HepG2 (cell line): ENCODE results near the gene SHISAL1. TPM values are rescaled to one million over a fixed set of nuclear protein-coding genes. Genes with fewer than 3 reads are reported as not detected.

Experiments
- ATAC-seq: fragments of 200-7000 bp; cut with Tn5 transposase; 3 replicates; pipeline ENCODE4 v1.9.1; 2020; ENCODE audit warnings: mild to moderate bottlenecking, moderate library complexity
- BruUV-seq: library from RNA; stranded (reverse); fragments of 400-500 nt; replicated peaks from 2 replicates; lab custom pipeline; 2021; lab: Mats Ljungman, UMichigan
- CTCF ChIA-PET: fragments of 300-600 bp; formaldehyde crosslinking; extraction: SDS; loops from one replicate; lab custom pipeline; 2021; ENCODE audit warnings: low total read pairs, inconsistent platforms, low intra/inter-chr PET ratio; lab: Yijun Ruan, JAX
- POLR2A ChIA-PET: fragments of 350-600 bp; sonication (Branson Sonifier 250); formaldehyde crosslinking; loops from one replicate; lab custom pipeline; 2020; ENCODE audit warnings: antibody characterized with exemption, inconsistent platforms; lab: Yijun Ruan, JAX
- DNase-seq: peaks from one replicate; pipeline ENCODE4 v3.0.0-alpha.2; 2015; ENCODE audit warnings: low spot score
- FAIRE-seq: peaks from 3 replicates; lab custom pipeline; 2011; peaks lifted over from hg19 to GRCh38; lab: Jason Lieb, UNC
- H2AFZ ChIP-seq: one replicate; pipeline ENCODE4 v1.6.1; 2011; ENCODE audit warnings: low read length, inconsistent platforms
- H3K27ac ChIP-seq: fragments of 300-600 bp; 3 replicates; pipeline ENCODE4 v1.8.0; 2011; ENCODE audit warnings: mixed run types, mild to moderate bottlenecking, mixed read lengths, low read length, inconsistent platforms; ENCODE audit not compliant: insufficient read depth; ENCODE audit errors: extremely low read length
- H3K27me3 ChIP-seq, 2 experiments: fragments of 200-600 bp in 1 of 2; 2 replicates in 1 of 2; 3 replicates in 1 of 2; pipeline versions ENCODE4 v1.6.0 to v1.8.0; 2011; ENCODE audit warnings: low read length in 2 of 2, mild to moderate bottlenecking in 2 of 2, moderate library complexity in 2 of 2, inconsistent platforms in 1 of 2; ENCODE audit not compliant: insufficient read depth in 2 of 2, control insufficient read depth in 1 of 2
- H3K36me3 ChIP-seq, 2 experiments: fragments of 200-600 bp in 1 of 2; replicated peaks in 1 of 2; 2 replicates in 1 of 2; 3 replicates in 1 of 2; pipeline versions ENCODE4 v1.5.1 to v1.8.0; 2011; ENCODE audit warnings: low read length in 2 of 2, inconsistent platforms in 1 of 2; ENCODE audit not compliant: insufficient read depth in 2 of 2, control insufficient read depth in 1 of 2
- H3K4me1 ChIP-seq: 2 replicates; pipeline ENCODE4 v1.5.1; 2012; ENCODE audit warnings: low read length, inconsistent platforms; ENCODE audit not compliant: insufficient read depth
- H3K4me2 ChIP-seq: 2 replicates; pipeline ENCODE4 v1.6.0; 2011; ENCODE audit warnings: low read depth, low read length, inconsistent platforms
- H3K4me3 ChIP-seq, 3 experiments: fragments of 200-600 bp in 1 of 3; sonication (generic), shearing (Covaris generic) in 1 of 3; replicated peaks in 1 of 3; 2 replicates each; pipeline ENCODE4 v1.5.1; 2011 to 2016; ENCODE audit warnings: low read length in 3 of 3, inconsistent platforms in 2 of 3, low read depth in 2 of 3, mild to moderate bottlenecking in 2 of 3, control low read depth in 1 of 3, mixed read lengths in 1 of 3; ENCODE audit not compliant: insufficient read depth in 1 of 3
- H3K79me2 ChIP-seq: one replicate; pipeline ENCODE4 v1.6.1; 2011; ENCODE audit warnings: low read length, inconsistent platforms; ENCODE audit not compliant: insufficient read depth
- H3K9ac ChIP-seq: 2 replicates; pipeline ENCODE4 v1.6.0; 2011; ENCODE audit warnings: mild to moderate bottlenecking, low read depth, low read length, inconsistent platforms; ENCODE audit not compliant: insufficient read depth
- H3K9me3 ChIP-seq: 2 replicates; pipeline ENCODE4 v1.5.1; 2012; ENCODE audit warnings: mild to moderate bottlenecking, low read length
- H4K20me1 ChIP-seq: 2 replicates; pipeline ENCODE4 v1.6.0; 2011; ENCODE audit warnings: inconsistent platforms, mild to moderate bottlenecking, low read length, moderate library complexity; ENCODE audit not compliant: insufficient read depth
- MBD4 ChIP-seq: IDR thresholded peaks from 2 replicates; pipeline ENCODE4 v1.6.1; 2012; ENCODE audit warnings: low read length, inconsistent platforms, borderline replicate concordance
- MTA3 ChIP-seq: sonication (generic); formaldehyde crosslinking; IDR thresholded peaks from 2 replicates; pipeline ENCODE4 v1.4.0; 2020; ENCODE audit warnings: missing genetic modification reagents
- MZF1 ChIP-seq: sonication (generic); formaldehyde crosslinking; IDR thresholded peaks from 2 replicates; pipeline ENCODE4 v1.8.1; 2023; ENCODE audit warnings: mild to moderate bottlenecking, missing genetic modification reagents, borderline replicate concordance
- THAP7 ChIP-seq: sonication (generic); formaldehyde crosslinking; IDR thresholded peaks from 2 replicates; pipeline ENCODE4 v1.8.1; 2023; ENCODE audit warnings: mild to moderate bottlenecking, missing genetic modification reagents
- TP53 ChIP-seq: sonication (generic); formaldehyde crosslinking; conservative IDR thresholded peaks from 2 replicates; pipeline ENCODE4 v1.4.0; 2020; ENCODE audit warnings: missing genetic modification reagents
- WIZ ChIP-seq: sonication (generic); formaldehyde crosslinking; IDR thresholded peaks from 2 replicates; pipeline ENCODE4 v1.5.1; 2020; ENCODE audit warnings: mild to moderate bottlenecking, missing genetic modification reagents
- ZNF124 ChIP-seq: sonication (generic); formaldehyde crosslinking; IDR thresholded peaks from 2 replicates; pipeline ENCODE4 v1.4.0; 2020; ENCODE audit warnings: missing genetic modification reagents
- ZNF280B ChIP-seq: sonication (generic); formaldehyde crosslinking; IDR thresholded peaks from 2 replicates; pipeline ENCODE4 v1.5.0; 2020; ENCODE audit warnings: missing genetic modification reagents, mild to moderate bottlenecking, borderline replicate concordance
- ZNF557 ChIP-seq: sonication (generic); formaldehyde crosslinking; IDR thresholded peaks from 2 replicates; pipeline ENCODE4 v1.4.0; 2020; ENCODE audit warnings: missing genetic modification reagents
- ZNF713 ChIP-seq: sonication (generic); formaldehyde crosslinking; IDR thresholded peaks from 2 replicates; pipeline ENCODE4 v1.4.0; 2020; ENCODE audit warnings: mild to moderate bottlenecking, missing genetic modification reagents
- WGBS: methylation state at CpG from one replicate; pipeline ENCODE4 v1.1.6; 2017; ENCODE audit warnings: low lambda C conversion rate; 5-methylcytosine and 5-hydroxymethylcytosine counted together
- in situ Hi-C: cut with HindIII; loops from 2 replicates; pipeline ENCODE4 v1.10.0; 2017; ENCODE audit warnings: low pct_unique_long_range_greater_than_20kb; ENCODE audit not compliant: extremely low pct_ligation_motif_present
- intact Hi-C: fragments of 100-400 bp; cut with micrococcal nuclease; formaldehyde crosslinking; loops from one replicate; pipeline ENCODE4 v1.10.0; 2022; ENCODE audit not compliant: unreplicated experiment
- polyA plus RNA-seq, 8 experiments: library from polyadenylated mRNA; depleted of rRNA in 3 of 8; stranded (reverse) in 7 of 8; unstranded in 1 of 8; fragments of >200 nt; fragmentation: Illumina TruSeq in 4 of 8; extraction: Trizol in 4 of 8; gene quantifications; 2 replicates each; pipeline versions ENCODE4 v1.2.1 to v1.2.3, GENCODE V29; 2011 to 2016; ENCODE audit warnings: low read depth in 4 of 8, missing spikeins in 1 of 8, mixed read lengths in 1 of 8; ENCODE audit not compliant: insufficient read depth in 1 of 8
- total RNA-seq, 5 experiments: library from RNA; depleted of rRNA; stranded (reverse); fragments of >200 nt; fragmentation: Illumina TruSeq; extraction: Trizol; gene quantifications; 2 replicates each; pipeline ENCODE4 v1.2.3, GENCODE V29; 2016; ENCODE audit warnings: low read depth in 1 of 5

Gene SHISAL1
- total and polyA plus RNA-seq, 2 of the 13 experiments (the other 11 are each of a cell fraction or from before 2014, with no cell fraction given), result not detected

- peaks cover 6 to 74% of the 10 kb centered on the region in 2 experiments; a peak in 4 of 5 replicates for H3K27me3 ChIP-seq
- ChIA-PET POLR2A (no interaction called here), CTCF (no interaction called here)
- H4K20me1 ChIP-seq, result no peaks in the 10 kb centered on the region
- no peak overlapping the region for H2AFZ ChIP-seq
- no peak overlapping the region for H3K27ac ChIP-seq
- intact Hi-C loops, result no loop called here
- no peak overlapping the region for H3K4me2 ChIP-seq
- no peak overlapping the region for H3K4me3 ChIP-seq
- H3K4me1 ChIP-seq, result no peaks in the 10 kb centered on the region
- BruUV-seq, result no TSS peak
- no CpG with 5 or more reads among the region's 9 CpGs for WGBS
- TF ChIP-seq ZNF713 (CRISPR knock-in tag), result no peak
- no peak for TF ChIP-seq THAP7
- no peak for TF ChIP-seq ZNF124
- TF ChIP-seq WIZ (CRISPR knock-in tag), result no peak
- TF ChIP-seq ZNF557, result no peak
- TF ChIP-seq MBD4, result no peak
- no peak for TF ChIP-seq MTA3
- TF ChIP-seq MZF1, result no peak
- no peak for TF ChIP-seq TP53 (CRISPR knock-in tag)
- H3K36me3 ChIP-seq, result no peaks in the 10 kb centered on the region
- no peak for FAIRE-seq
- no peak overlapping the region for H3K9ac ChIP-seq
- in situ Hi-C loops, result no loop called here
- H3K79me2 ChIP-seq, result no peaks in the 10 kb centered on the region
- no peak for DNase-seq
- ATAC-seq, result no peak
- H3K9me3 ChIP-seq, result no peaks in the 10 kb centered on the region
These were observed 33.7 kb downstream of the SHISAL1 start for GRCh38 chr22:44279069-44279360.

- H3K36me3 ChIP-seq, result no peaks in the 10 kb centered on the region
- ChIA-PET CTCF (no interaction called here), POLR2A (no interaction called here)
- peaks cover 6 to 70% of the 10 kb centered on the region in 2 experiments; a peak in 4 of 5 replicates for H3K27me3 ChIP-seq
- intact Hi-C loops, result no loop called here
- BruUV-seq, result no TSS peak
- no peaks in the 10 kb centered on the region for H3K9me3 ChIP-seq
- DNase-seq (no peak), ATAC-seq (no peak), FAIRE-seq (no peak)
- no peaks in the 10 kb centered on the region for H3K4me1 ChIP-seq
- no peak overlapping the region for H3K4me3 ChIP-seq
- H3K79me2 ChIP-seq, result no peaks in the 10 kb centered on the region
- in situ Hi-C loops, result no loop called here
- no peak overlapping the region for H3K4me2 ChIP-seq
- TF ChIP-seq ZNF280B, result no peak
- no peak overlapping the region for H2AFZ ChIP-seq
- no peak overlapping the region for H3K9ac ChIP-seq
- no peaks in the 10 kb centered on the region for H4K20me1 ChIP-seq
- H3K27ac ChIP-seq, result no peak overlapping the region
- WGBS, result 2% methylated on average over 7 of the region's 17 CpGs
These were observed 34.3 kb downstream of the SHISAL1 start for GRCh38 chr22:44278243-44279068.
